RWPE2 (cell line): ENCODE data around the gene CFAP47.
"Not testable (repeated sequence)": the region's sequence is repeated elsewhere in the genome, so short reads cannot be mapped to it uniquely, and the experiment has no call there.

Source experiments
- ATAC-seq: fragments of 200-7000 bp; cut with Tn5 transposase; 3 replicates; pipeline ENCODE4 v1.9.1; 2021; ENCODE audit warnings: low read depth
- DNase-seq: peaks from one replicate; pipeline ENCODE4 v3.0.0-alpha.2; 2020; ENCODE audit warnings: low spot score
- H3K27ac ChIP-seq: fragments of 450-650 bp; 2 replicates; pipeline ENCODE4 v1.5.1; 2017; ENCODE audit warnings: mild to moderate bottlenecking; ENCODE audit not compliant: poor library complexity, severe bottlenecking
- H3K27me3 ChIP-seq: fragments of 250-450 bp; sonication (Bioruptor Pico); 2 replicates; pipeline ENCODE4 v1.5.1; 2021; ENCODE audit warnings: mild to moderate bottlenecking, moderate library complexity; ENCODE audit not compliant: insufficient read depth, poor library complexity, severe bottlenecking
- H3K36me3 ChIP-seq: fragments of 250-450 bp; sonication (Bioruptor Pico); 2 replicates; pipeline ENCODE4 v1.5.1; 2020; ENCODE audit warnings: low read depth, mild to moderate bottlenecking, moderate library complexity
- H3K4me1 ChIP-seq: fragments of 250-450 bp; sonication (Bioruptor Pico); 2 replicates; pipeline ENCODE4 v1.5.1; 2021; ENCODE audit warnings: mild to moderate bottlenecking, moderate library complexity; ENCODE audit not compliant: insufficient read depth, poor library complexity, severe bottlenecking
- H3K4me3 ChIP-seq: fragments of 250-450 bp; sonication (Bioruptor Pico); 2 replicates; pipeline ENCODE4 v1.5.1; 2021; ENCODE audit warnings: mild to moderate bottlenecking, moderate library complexity; ENCODE audit not compliant: severe bottlenecking
- H3K9me3 ChIP-seq: fragments of 250-450 bp; sonication (Bioruptor Pico); 2 replicates; pipeline ENCODE4 v1.5.1; 2021; ENCODE audit warnings: mild to moderate bottlenecking, moderate library complexity; ENCODE audit not compliant: severe bottlenecking
- CTCF ChIP-seq: fragments of 450-650 bp; IDR thresholded peaks from one replicate; pipeline ENCODE4 v1.5.1; 2017; ENCODE audit warnings: mild to moderate bottlenecking, moderate library complexity; ENCODE audit not compliant: poor library complexity, severe bottlenecking

CFAP47 gene

GRCh38 chrX:36160081-36160480 is 240.5 kb downstream of the CFAP47 start:
- DNase-seq (no peak), ATAC-seq (no peak)
- no peak overlapping the region for H3K27ac ChIP-seq

GRCh38 chrX:36198575-36198974 is 279.0 kb downstream of the CFAP47 start:
- H3K27ac ChIP-seq, result no peak overlapping the region
- no peak for TF ChIP-seq CTCF
- DNase-seq, result no peak

More at GRCh38 chrX:36160081-36160480, 240.5 kb downstream of the CFAP47 start:
- no peak overlapping the region for H3K4me3 ChIP-seq
- no peaks in the 10 kb centered on the region for H3K36me3 ChIP-seq
- H3K9me3 ChIP-seq, result no peaks in the 10 kb centered on the region
- TF ChIP-seq CTCF, result no peak
- H3K27me3 ChIP-seq, result no peaks in the 10 kb centered on the region
- no peaks in the 10 kb centered on the region for H3K4me1 ChIP-seq

GRCh38 chrX:36199928-36200327 is 280.4 kb downstream of the CFAP47 start:
- no peaks in the 10 kb centered on the region for H3K27me3 ChIP-seq
- no peaks in the 10 kb centered on the region for H3K36me3 ChIP-seq
- H3K9me3 ChIP-seq, result no peaks in the 10 kb centered on the region
- no peak for TF ChIP-seq CTCF
- peaks cover 9% of the 10 kb centered on the region for H3K4me1 ChIP-seq
- no peak overlapping the region for H3K4me3 ChIP-seq
- ATAC-seq, result no peak
- no peak overlapping the region for H3K27ac ChIP-seq
- DNase-seq, result no peak

More at GRCh38 chrX:36198575-36198974, 279.0 kb downstream of the CFAP47 start:
- no peaks in the 10 kb centered on the region for H3K27me3 ChIP-seq
- H3K4me3 ChIP-seq, result no peak overlapping the region
- H3K4me1 ChIP-seq, result peaks cover 9% of the 10 kb centered on the region
- H3K9me3 ChIP-seq, result no peaks in the 10 kb centered on the region
- ATAC-seq, result peak; percentile 50; the same call in 2 of the 3 replicates
- no peaks in the 10 kb centered on the region for H3K36me3 ChIP-seq

- DNase-seq (no peak), ATAC-seq (no peak)
- Histone ChIP-seq H3K4me1 (no peaks in the 10 kb centered on the region), H3K36me3 (no peaks in the 10 kb centered on the region), H3K9me3 (no peaks in the 10 kb centered on the region), H3K27me3 (no peaks in the 10 kb centered on the region), H3K27ac (no peak overlapping the region), H3K4me3 (no peak overlapping the region)
- no peak for TF ChIP-seq CTCF
These were observed 295.4 kb downstream of the CFAP47 start for GRCh38 chrX:36214924-36215323.

GRCh38 chrX:36218801-36219200 is 299.3 kb downstream of the CFAP47 start:
- DNase-seq (no peak), ATAC-seq (no peak)
- Histone ChIP-seq H3K9me3 (no peaks in the 10 kb centered on the region), H3K36me3 (no peaks in the 10 kb centered on the region), H3K27me3 (no peaks in the 10 kb centered on the region), H3K27ac (no peak overlapping the region), H3K4me1 (no peaks in the 10 kb centered on the region), H3K4me3 (no peak overlapping the region)
- no peak for TF ChIP-seq CTCF

GRCh38 chrX:36234840-36235528 is 315.4 kb downstream of the CFAP47 start:
- H3K4me3 ChIP-seq, ATAC-seq, H3K27me3 ChIP-seq, H3K4me1 ChIP-seq, H3K36me3 ChIP-seq, H3K9me3 ChIP-seq, H3K27ac ChIP-seq, DNase-seq: not testable (repeated sequence)
